ENCODE data around the gene STRADB.

- TF ChIP-seq POLR2A (IDR thresholded peaks at IDR 0.05) (no peak), POLR2AphosphoS5 (IDR thresholded peaks at IDR 0.05) (no peak), CTCF (IDR thresholded peaks at IDR 0.05) (no peak), EP300 (IDR thresholded peaks at IDR 0.05) (no peak)
Measured at GRCh38 chr2:201452922-201453643, 1.5 kb downstream of the STRADB start.

All from gastroesophageal sphincter (tissue), 3 donors.